Lung (tissue), 16 donors: ENCODE results near the gene ZNF483. TPM values are rescaled to one million over a fixed set of nuclear protein-coding genes. Genes with fewer than 3 reads are reported as not detected.
A peak's percentile ranks its signal among the peaks of the same experiment; 100 is the strongest.

ENCODE experiments used
- ATAC-seq: fragments of 200-7000 bp; cut with Tn5 transposase; one replicate; pipeline ENCODE4 v1.9.1; 2020; ENCODE audit warnings: moderate number of reproducible peaks; ENCODE audit not compliant: insufficient read depth, low FRiP score
- DNase-seq, 3 donors: peaks; one replicate each; pipeline ENCODE4 v3.0.0-alpha.2; 2013 to 2017
- H3K27ac ChIP-seq, 2 donors: one replicate each; pipeline ENCODE4 v1.5.1; 2013; ENCODE audit warnings: mild to moderate bottlenecking in 2 of 2, moderate library complexity in 2 of 2, control low read depth in 1 of 2, inconsistent platforms in 1 of 2, low read depth in 1 of 2, low read length in 1 of 2
- H3K27me3 ChIP-seq, 3 donors: one replicate each; pipeline ENCODE4 v1.5.1; 2013; ENCODE audit warnings: low read length in 2 of 3; ENCODE audit not compliant: control insufficient read depth in 3 of 3, insufficient read depth in 3 of 3
- H3K36me3 ChIP-seq, 4 donors: one replicate each; pipeline ENCODE4 v1.5.1; 2013; ENCODE audit warnings: low read length in 4 of 4, mild to moderate bottlenecking in 1 of 4, moderate library complexity in 1 of 4; ENCODE audit not compliant: control insufficient read depth in 4 of 4, insufficient read depth in 4 of 4
- H3K4me1 ChIP-seq, 5 donors: one replicate each; pipeline ENCODE4 v1.5.1; 2013; ENCODE audit warnings: low read length in 5 of 5, mild to moderate bottlenecking in 2 of 5, moderate library complexity in 1 of 5; ENCODE audit not compliant: control insufficient read depth in 5 of 5, insufficient read depth in 5 of 5
- H3K4me3 ChIP-seq: one replicate; pipeline ENCODE4 v1.5.1; 2013; ENCODE audit warnings: mild to moderate bottlenecking, control low read depth, moderate library complexity
- H3K9ac ChIP-seq, 2 donors: one replicate each; pipeline ENCODE4 v1.5.1; 2013; ENCODE audit warnings: low read length in 2 of 2, control low read depth in 1 of 2; ENCODE audit not compliant: insufficient read depth in 1 of 2
- H3K9me3 ChIP-seq, 4 donors: one replicate each; pipeline ENCODE4 v1.5.1; 2013; ENCODE audit warnings: low read length in 3 of 4, mild to moderate bottlenecking in 1 of 4, moderate library complexity in 1 of 4; ENCODE audit not compliant: control insufficient read depth in 4 of 4, insufficient read depth in 3 of 4
- WGBS, 2 donors: extraction: QIAGEN DNeasy Blood & Tissue Kit; methylation state at CpG; one replicate each; pipeline ENCODE4 v1.1.7; 2013; 5-methylcytosine and 5-hydroxymethylcytosine counted together
- long read RNA-seq, 5 donors: transcript quantifications; one replicate each; lab custom pipeline, GENCODE V29; 2026
- polyA plus RNA-seq, 2 donors: library from polyadenylated mRNA; stranded (reverse); fragments of 200-250 nt; gene quantifications; one replicate each; pipeline ENCODE4 v1.2.1, GENCODE V29; 2013
- total RNA-seq, 2 donors: library from RNA; depleted of rRNA in 1 of 2; stranded (reverse); fragments of >200 nt in 1 of 2; gene quantifications; one replicate each; pipeline ENCODE4 v1.2.1, GENCODE V29; 2014 to 2021
- TF ChIP-seq, protein P1 (sequence below): IDR thresholded peaks from 2 replicates; pipeline ENCODE4 v1.5.1; 2012; ENCODE audit warnings: mild to moderate bottlenecking; ENCODE audit errors: control extremely low read depth, extremely low read depth
- donor health status: control.
- donor health status: control.
- donor health status: Bipolar disorder and iron deficiency.
- donor health status: healthy.
- donor health status: DM: yes; HTN: yes; CAD: no.

Gene ZNF483
- total RNA-seq (10 to 100 TPM in 1 of 2 donors, 1 to 10 TPM in 1; 4.8 to 20.6 TPM), polyA plus RNA-seq (under 1 TPM; 0.14 to 0.69 TPM)
- long read RNA-seq, donor 1, result 0 reads
- long read RNA-seq, donor 2, result 0 reads
- long read RNA-seq, donor 3, partial matches to known transcripts, result 39 of 62 reads
- long read RNA-seq, donor 3, other reads (novel, unspliced or antisense), result 23 of 62 reads
- long read RNA-seq, donor 4, partial matches to known transcripts, result 32 of 39 reads
- long read RNA-seq, donor 4, other reads (novel, unspliced or antisense), result 7 of 39 reads
- long read RNA-seq, donor 5, partial matches to known transcripts, result 84 of 136 reads
- long read RNA-seq, donor 5, other reads (novel, unspliced or antisense), result 52 of 136 reads

DNA sequence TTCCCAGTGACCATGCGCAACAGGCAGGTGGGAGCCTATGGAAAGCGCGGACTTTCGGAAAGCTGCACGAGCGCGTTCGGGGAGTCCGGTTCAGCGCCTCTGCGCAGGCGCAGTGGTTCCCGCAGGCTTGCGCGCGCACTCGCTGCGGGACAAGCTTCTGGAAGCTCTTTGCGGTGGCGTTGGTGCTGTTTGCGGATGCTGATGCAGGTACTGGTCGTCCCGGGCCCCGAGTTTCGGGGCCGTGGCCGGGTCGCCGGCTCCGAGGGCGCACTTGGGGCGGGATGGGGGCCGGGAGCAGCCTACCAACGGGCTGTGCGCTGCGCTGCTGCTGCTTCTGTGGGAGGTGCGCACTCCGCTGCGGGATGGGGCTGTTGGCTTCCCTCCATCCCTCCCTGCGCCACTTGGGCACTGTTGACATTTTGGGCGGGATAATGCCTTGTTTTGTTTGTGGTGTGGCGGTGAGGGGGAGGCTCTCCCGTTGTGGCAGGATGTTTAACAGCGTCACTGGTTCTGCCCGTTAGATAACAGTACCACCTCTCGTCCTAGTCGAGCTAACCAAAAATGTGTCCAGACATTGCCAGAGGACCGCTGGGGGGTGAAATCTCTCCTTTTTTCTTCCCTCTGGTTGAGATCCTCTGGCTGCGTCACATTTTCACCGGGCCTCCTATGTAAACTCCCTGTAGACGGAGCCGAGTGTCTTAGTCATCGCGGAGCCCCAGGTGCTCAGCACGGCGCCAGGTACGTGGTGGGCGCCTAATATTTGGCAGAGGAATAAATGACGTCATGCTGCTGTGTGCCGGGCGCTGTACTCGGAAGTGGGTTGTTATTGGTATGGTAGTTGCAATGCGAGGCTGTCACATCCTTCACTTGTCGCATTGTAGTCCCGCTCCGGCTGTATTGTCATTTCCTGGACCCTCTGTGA lies at the start of gene ZNF483:
Gene ZNF483 (plus strand): TSS at position 124 of the 922 bp plus-strand sequence. CDS start 2,217 bp downstream, outside the sequence.
- WGBS, 2 donors, result 1% methylated on average over 63 to 66 of the region's 66 CpGs
- H3K27ac ChIP-seq, result peak within 1 kb of the TSS in 1 of 2 donors; percentile 24
- TF ChIP-seq, protein P1, sequence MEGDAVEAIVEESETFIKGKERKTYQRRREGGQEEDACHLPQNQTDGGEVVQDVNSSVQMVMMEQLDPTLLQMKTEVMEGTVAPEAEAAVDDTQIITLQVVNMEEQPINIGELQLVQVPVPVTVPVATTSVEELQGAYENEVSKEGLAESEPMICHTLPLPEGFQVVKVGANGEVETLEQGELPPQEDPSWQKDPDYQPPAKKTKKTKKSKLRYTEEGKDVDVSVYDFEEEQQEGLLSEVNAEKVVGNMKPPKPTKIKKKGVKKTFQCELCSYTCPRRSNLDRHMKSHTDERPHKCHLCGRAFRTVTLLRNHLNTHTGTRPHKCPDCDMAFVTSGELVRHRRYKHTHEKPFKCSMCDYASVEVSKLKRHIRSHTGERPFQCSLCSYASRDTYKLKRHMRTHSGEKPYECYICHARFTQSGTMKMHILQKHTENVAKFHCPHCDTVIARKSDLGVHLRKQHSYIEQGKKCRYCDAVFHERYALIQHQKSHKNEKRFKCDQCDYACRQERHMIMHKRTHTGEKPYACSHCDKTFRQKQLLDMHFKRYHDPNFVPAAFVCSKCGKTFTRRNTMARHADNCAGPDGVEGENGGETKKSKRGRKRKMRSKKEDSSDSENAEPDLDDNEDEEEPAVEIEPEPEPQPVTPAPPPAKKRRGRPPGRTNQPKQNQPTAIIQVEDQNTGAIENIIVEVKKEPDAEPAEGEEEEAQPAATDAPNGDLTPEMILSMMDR, result no peak
- no peaks in the 10 kb centered on the region for H3K27me3 ChIP-seq
- H3K36me3 ChIP-seq, result peaks cover 0 to 1% (median 0%) of the 10 kb centered on the region in 4 donors
- H3K9me3 ChIP-seq, result no peaks in the 10 kb centered on the region
- H3K9ac ChIP-seq, result peak within 1 kb of the TSS; percentile 87 to 89
- DNase-seq, result peak; percentile 84 to 90 (median 87)
- ATAC-seq, result peak; percentile 64
- H3K4me1 ChIP-seq, result peaks cover 0 to 7% (median 4%) of the 10 kb centered on the region in 5 donors
- H3K4me3 ChIP-seq, result peak within 1 kb of the TSS; percentile 79

DNA sequence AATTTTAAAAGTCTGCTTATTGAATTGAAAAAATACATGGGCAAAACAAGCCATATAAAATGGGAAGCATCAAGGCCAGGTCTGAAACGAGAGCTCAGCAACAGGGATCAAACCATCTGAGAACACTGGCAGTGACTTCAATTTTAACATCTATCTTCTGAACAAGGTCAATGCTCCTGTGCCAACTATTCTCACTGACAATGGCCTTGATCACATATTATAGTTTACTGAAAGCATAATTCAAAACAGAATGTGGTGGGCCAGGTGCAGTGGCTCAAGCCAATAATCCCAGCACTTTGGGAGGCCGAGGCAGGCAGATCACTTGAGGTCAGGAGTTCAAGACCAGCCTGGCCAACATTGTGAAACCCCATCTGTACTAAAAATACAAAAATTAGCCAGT lies 49.8 kb upstream of the ZNF483 start:
- H3K27me3 ChIP-seq, result no peaks in the 10 kb centered on the region
- no peaks in the 10 kb centered on the region for H3K36me3 ChIP-seq
- H3K9ac ChIP-seq, result no peak overlapping the region
- TF ChIP-seq, protein P1, result no peak
- no peak overlapping the region for H3K4me3 ChIP-seq
- WGBS, 2 donors, result 85 to 86% methylated on average over 2 of the region's 2 CpGs
- no peak for ATAC-seq
- H3K4me1 ChIP-seq, result peaks cover 0 to 18% (median 2%) of the 10 kb centered on the region in 5 donors
- DNase-seq, result no peak
- H3K9me3 ChIP-seq, result no peaks in the 10 kb centered on the region
- no peak overlapping the region for H3K27ac ChIP-seq

DNA sequence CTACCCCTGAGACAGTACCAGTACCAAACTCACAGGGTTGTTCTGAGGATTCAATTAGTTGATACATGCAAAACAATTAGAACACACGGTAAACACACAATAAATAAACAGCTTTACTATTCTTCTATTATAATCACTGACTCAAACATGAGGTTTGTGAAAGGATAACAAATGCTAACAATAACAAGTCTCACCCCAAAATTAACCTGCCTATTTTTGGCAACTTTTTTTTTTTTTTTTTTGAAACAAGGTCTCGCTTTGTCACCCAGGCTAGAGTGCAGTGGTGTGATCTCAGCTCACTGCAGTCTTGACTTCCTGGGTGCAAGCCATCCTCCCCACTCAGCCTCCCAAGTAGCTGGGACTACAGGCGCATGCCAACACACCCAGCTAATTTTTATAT lies 47.3 kb upstream of the ZNF483 start:
- WGBS, 2 donors, result 90 to 96% methylated on average over 3 of the region's 3 CpGs

More for the DNA sequence above, 47.3 kb upstream of the ZNF483 start:
- Histone ChIP-seq H3K27me3 (no peaks in the 10 kb centered on the region), H3K4me1 (peaks cover 3 to 30% (median 7%) of the 10 kb centered on the region in 5 donors), H3K4me3 (no peak overlapping the region), H3K9me3 (no peaks in the 10 kb centered on the region), H3K36me3 (no peaks in the 10 kb centered on the region), H3K9ac (no peak overlapping the region), H3K27ac (no peak overlapping the region)
- ATAC-seq (no peak), DNase-seq (no peak)
- TF ChIP-seq, protein P1, result no peak
